Astrocyte of the cerebellum (primary cell): ENCODE measurements around the gene GABRB2.
"Not testable (repeated sequence)": the region's sequence is repeated elsewhere in the genome, so short reads cannot be mapped to it uniquely, and the experiment has no call there.

ENCODE experiments used
- DNase-seq: peaks from one replicate; pipeline ENCODE4 v3.0.0-alpha.2; 2011; ENCODE audit warnings: low read depth
- H3K4me3 ChIP-seq: 2 replicates; pipeline ENCODE4 v1.5.1; 2011; ENCODE audit warnings: mild to moderate bottlenecking, low read depth, low read length, moderate library complexity
- CTCF ChIP-seq: IDR thresholded peaks from 2 replicates; pipeline ENCODE4 v1.5.1; 2012; ENCODE audit warnings: low read length, low read depth, moderate library complexity, mild to moderate bottlenecking; ENCODE audit errors: missing control alignments
- in situ Hi-C: cut with HindIII; loops from 2 replicates; pipeline ENCODE4 v1.10.0; 2017; ENCODE audit warnings: low sequenced_read_pairs

Gene GABRB2

GRCh38 chr5:161263191-161263590 is 283.3 kb downstream of the GABRB2 start:
- DNase-seq = no peak
- H3K4me3 ChIP-seq = no peak overlapping the region
- TF ChIP-seq CTCF = no peak
- in situ Hi-C loops = no loop called here

DNA sequence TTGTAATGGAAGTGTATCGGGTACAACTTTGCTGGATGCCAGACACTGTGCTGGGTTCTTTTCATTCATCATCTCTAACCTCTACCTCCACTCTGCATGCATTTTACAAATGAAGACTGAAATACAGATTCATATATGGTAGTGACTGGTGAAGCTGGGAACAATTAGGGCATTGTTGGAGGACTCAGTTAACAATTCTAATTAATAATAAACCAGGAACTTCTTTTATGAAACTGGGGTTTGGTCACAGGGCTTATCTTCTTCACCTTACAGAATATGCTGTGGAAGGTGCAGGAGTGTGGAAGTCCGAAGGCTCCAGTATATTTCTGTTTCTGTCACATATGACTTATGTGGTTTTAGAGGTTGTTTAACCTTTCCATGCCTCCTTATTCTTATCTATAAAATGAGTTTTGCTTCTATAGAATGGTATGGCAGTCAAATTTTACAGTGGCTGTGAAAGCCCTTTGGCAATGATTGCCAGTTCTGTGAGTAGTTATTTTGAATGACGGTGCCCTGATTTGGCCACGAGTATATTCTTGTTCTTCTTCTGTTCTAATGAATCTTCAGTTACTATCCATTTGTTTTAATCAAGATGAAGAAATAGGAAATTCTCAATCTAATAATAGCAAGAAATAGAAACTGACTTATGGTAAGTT is 284.7 kb downstream of the GABRB2 start:
- no peak for DNase-seq
- H3K4me3 ChIP-seq = no peak overlapping the region
- TF ChIP-seq CTCF = no peak
- in situ Hi-C loops = no loop called here

DNA sequence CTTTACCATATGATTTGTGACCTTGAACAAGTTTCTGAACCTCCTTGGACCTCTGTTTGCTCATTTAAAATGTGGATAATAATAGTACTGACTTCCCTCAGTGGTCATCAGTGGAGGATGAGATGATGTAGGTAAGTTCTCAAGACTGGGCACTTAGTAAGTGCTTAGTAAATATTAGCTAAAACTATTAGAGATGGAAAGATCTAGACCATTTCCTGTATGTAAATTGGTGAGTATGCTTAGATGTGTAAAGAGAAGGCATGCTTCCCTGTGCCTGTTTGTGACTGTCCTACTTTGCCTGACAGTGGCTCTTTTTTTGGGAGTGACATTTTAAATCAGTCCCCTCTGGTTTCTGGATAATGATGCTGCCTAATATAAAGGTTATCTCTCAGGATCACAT is 288.1 kb downstream of the GABRB2 start:
- in situ Hi-C loops = no loop called here
- no peak for DNase-seq
- TF ChIP-seq CTCF = no peak
- no peak overlapping the region for H3K4me3 ChIP-seq

DNA sequence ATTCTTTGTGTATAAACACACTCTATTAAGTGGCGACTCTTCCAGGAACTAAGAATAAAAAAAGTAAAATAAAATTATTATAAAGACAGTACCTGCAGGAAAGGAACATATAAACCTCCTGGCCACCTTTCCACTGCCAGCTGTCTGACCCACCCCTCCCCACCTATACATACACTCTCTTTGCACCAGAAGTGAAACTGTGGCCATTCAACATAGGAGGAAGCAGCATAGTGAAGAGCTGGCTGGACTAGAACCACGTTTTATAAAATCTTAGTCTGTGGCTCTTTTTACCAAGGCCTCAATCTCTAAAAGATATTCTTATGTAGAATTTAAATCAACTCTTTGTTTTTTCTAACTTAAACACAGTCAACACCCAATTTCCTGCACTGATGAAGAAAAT is 289.6 kb downstream of the GABRB2 start:
- in situ Hi-C loops = no loop called here
- DNase-seq = no peak
- TF ChIP-seq CTCF = no peak

DNA sequence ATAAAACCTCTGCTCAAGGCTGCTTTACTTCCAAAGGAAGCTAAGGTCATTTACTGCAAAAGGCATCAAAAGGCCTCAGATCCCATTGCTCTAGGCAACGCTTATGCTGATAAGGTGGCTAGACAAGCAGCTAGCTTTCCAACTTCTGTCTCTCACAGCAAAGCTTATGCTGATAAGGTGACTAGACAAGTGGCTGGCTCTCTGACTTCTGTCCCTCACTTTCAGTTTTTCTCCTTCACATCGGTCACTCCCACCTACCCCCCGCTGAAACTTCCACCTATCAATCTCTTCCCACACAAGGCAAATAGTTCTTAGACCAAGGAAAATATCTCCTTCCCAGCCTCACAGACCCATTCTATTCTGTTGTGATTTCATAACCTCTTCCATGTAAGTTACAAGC is 293.6 kb downstream of the GABRB2 start:
- DNase-seq, H3K4me3 ChIP-seq, in situ Hi-C loops: not testable (repeated sequence)

More for the DNA sequence above, 289.6 kb downstream of the GABRB2 start:
- no peak overlapping the region for H3K4me3 ChIP-seq

DNA sequence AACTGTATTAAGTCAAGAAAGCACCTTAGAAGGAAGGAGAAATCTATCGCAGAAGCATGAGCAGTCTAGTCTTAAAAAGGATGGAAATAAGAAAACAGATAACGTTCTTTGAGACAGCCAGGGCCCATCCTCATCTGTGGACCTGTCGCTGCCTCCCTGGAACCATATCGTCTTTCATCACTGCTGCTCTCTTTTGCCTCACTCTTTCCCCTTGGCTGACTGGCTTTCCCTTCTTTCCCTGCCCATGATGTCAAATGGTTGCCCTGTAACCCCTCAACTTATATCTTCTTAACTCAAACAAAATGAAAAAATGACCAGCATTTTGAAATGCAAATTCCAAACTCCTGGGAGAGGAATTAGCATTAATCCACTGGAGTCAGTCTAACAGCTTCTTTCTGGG is 299.8 kb downstream of the GABRB2 start:
- no peak for TF ChIP-seq CTCF
- in situ Hi-C loops = no loop called here
- no peak overlapping the region for H3K4me3 ChIP-seq
- DNase-seq = no peak

DNA sequence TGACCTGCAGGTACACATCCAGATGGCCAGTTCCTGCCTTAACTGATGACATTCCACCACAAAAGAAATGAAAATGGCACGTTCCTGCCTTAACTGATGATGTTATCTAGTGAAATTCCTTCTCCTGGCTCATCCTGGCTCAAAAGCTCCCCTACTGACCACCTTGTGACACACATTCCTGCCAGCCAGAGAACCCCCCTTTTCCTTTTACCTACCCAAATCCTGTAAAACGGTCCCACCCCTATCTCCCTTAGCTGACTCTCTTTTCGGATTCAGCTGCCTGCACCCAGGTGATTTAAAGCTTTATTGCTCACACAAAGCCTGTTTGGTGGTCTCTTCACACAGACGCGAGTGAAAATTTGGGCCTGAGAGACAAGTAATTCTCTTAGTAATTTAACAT is 300.7 kb downstream of the GABRB2 start:
- in situ Hi-C loops, DNase-seq, H3K4me3 ChIP-seq: not testable (repeated sequence)
